ENCODE measurements around the gene KCNIP4. TPM values are rescaled to one million over a fixed set of nuclear protein-coding genes. Genes with fewer than 3 reads are reported as not detected.

KCNIP4 gene
- polyA plus RNA-seq, 3 donors = 0.09 to 0.25 TPM; not detected in 1

- H3K36me3 Mint-ChIP-seq = no peaks in the 10 kb centered on the region
- Histone ChIP-seq H3K79me2 (ENCODE audit: insufficient read depth, low read length) (no peaks in the 10 kb centered on the region), H2AFZ (ENCODE audit: insufficient read depth, low read depth, low read length, poor library complexity, severe bottlenecking) (no peak overlapping the region), H3K27me3 (ENCODE audit: control insufficient read depth in 2 of 2, insufficient read depth in 2 of 2, low read length in 2 of 2) (no peaks in the 10 kb centered on the region), H3K27ac (ENCODE audit: low read depth in 1 of 2, low read length in 2 of 2) (no peak overlapping the region), H3K4me3 (replicated peaks in 1 of 3; ENCODE audit: low read depth in 2 of 3, low read length in 3 of 3) (no peak overlapping the region), H3K9ac (ENCODE audit: insufficient read depth, low read length, poor library complexity, severe bottlenecking) (no peak overlapping the region), H3K9me3 (replicated peaks in 1 of 2; ENCODE audit: control insufficient read depth in 1 of 2, insufficient read depth in 1 of 2, low read length in 2 of 2) (no peaks in the 10 kb centered on the region), H3K4me2 (replicated peaks; ENCODE audit: extremely low read depth, low read length, poor library complexity, severe bottlenecking) (no peak overlapping the region), H3K4me1 (ENCODE audit: control insufficient read depth in 1 of 2, insufficient read depth in 2 of 2, low read length in 2 of 2) (no peaks in the 10 kb centered on the region), H3K36me3 (replicated peaks in 1 of 2; ENCODE audit: control insufficient read depth in 1 of 2, insufficient read depth in 2 of 2, low read length in 2 of 2) (no peaks in the 10 kb centered on the region), H4K20me1 (ENCODE audit: insufficient read depth, low read length) (no peaks in the 10 kb centered on the region)
- H3K27ac Mint-ChIP-seq = no peak overlapping the region
- TF ChIP-seq, protein P1, sequence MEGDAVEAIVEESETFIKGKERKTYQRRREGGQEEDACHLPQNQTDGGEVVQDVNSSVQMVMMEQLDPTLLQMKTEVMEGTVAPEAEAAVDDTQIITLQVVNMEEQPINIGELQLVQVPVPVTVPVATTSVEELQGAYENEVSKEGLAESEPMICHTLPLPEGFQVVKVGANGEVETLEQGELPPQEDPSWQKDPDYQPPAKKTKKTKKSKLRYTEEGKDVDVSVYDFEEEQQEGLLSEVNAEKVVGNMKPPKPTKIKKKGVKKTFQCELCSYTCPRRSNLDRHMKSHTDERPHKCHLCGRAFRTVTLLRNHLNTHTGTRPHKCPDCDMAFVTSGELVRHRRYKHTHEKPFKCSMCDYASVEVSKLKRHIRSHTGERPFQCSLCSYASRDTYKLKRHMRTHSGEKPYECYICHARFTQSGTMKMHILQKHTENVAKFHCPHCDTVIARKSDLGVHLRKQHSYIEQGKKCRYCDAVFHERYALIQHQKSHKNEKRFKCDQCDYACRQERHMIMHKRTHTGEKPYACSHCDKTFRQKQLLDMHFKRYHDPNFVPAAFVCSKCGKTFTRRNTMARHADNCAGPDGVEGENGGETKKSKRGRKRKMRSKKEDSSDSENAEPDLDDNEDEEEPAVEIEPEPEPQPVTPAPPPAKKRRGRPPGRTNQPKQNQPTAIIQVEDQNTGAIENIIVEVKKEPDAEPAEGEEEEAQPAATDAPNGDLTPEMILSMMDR (IDR thresholded peaks at IDR 0.05) = no peak
- intact Hi-C loops (cut with micrococcal nuclease) = no loop called here
- H3K27me3 Mint-ChIP-seq (ENCODE audit: low read depth in 3 of 3) = peaks cover 0 to 2% (median 0%) of the 10 kb centered on the region in 3 donors
- H3K4me1 Mint-ChIP-seq = no peaks in the 10 kb centered on the region
- no peak overlapping the region for H3K4me3 Mint-ChIP-seq
- no peak for DNase-seq
- peaks cover 0 to 6% (median 0%) of the 10 kb centered on the region in 7 donors for H3K9me3 Mint-ChIP-seq
Observed at GRCh38 chr4:21986307-21986706, 37.7 kb upstream of the KCNIP4 start.

- Mint-ChIP-seq H3K9me3 (peaks cover 0 to 3% (median 0%) of the 10 kb centered on the region in 7 donors), H3K27me3 (ENCODE audit: low read depth in 3 of 3) (no peaks in the 10 kb centered on the region), H3K36me3 (no peaks in the 10 kb centered on the region), H3K27ac (no peak overlapping the region), H3K4me1 (no peaks in the 10 kb centered on the region), H3K4me3 (no peak overlapping the region)
- Histone ChIP-seq H3K27ac (ENCODE audit: low read depth in 1 of 2, low read length in 2 of 2) (no peak overlapping the region), H3K4me2 (replicated peaks; ENCODE audit: extremely low read depth, low read length, poor library complexity, severe bottlenecking) (no peak overlapping the region), H3K4me1 (ENCODE audit: control insufficient read depth in 1 of 2, insufficient read depth in 2 of 2, low read length in 2 of 2) (no peaks in the 10 kb centered on the region), H3K9me3 (replicated peaks in 1 of 2; ENCODE audit: control insufficient read depth in 1 of 2, insufficient read depth in 1 of 2, low read length in 2 of 2) (no peaks in the 10 kb centered on the region), H2AFZ (ENCODE audit: insufficient read depth, low read depth, low read length, poor library complexity, severe bottlenecking) (no peak overlapping the region), H3K9ac (ENCODE audit: insufficient read depth, low read length, poor library complexity, severe bottlenecking) (no peak overlapping the region), H3K4me3 (replicated peaks in 1 of 3; ENCODE audit: low read depth in 2 of 3, low read length in 3 of 3) (no peak overlapping the region), H4K20me1 (ENCODE audit: insufficient read depth, low read length) (no peaks in the 10 kb centered on the region), H3K36me3 (replicated peaks in 1 of 2; ENCODE audit: control insufficient read depth in 1 of 2, insufficient read depth in 2 of 2, low read length in 2 of 2) (no peaks in the 10 kb centered on the region), H3K27me3 (ENCODE audit: control insufficient read depth in 2 of 2, insufficient read depth in 2 of 2, low read length in 2 of 2) (no peaks in the 10 kb centered on the region), H3K79me2 (ENCODE audit: insufficient read depth, low read length) (no peaks in the 10 kb centered on the region)
- DNase-seq = no peak
- intact Hi-C loops (cut with micrococcal nuclease) = no loop called here
- WGBS (ENCODE audit: insufficient coverage) = no CpG with 5 or more reads among the region's 1 CpG
- TF ChIP-seq, protein P1 (IDR thresholded peaks at IDR 0.05) = no peak
Observed at GRCh38 chr4:21982087-21982486, 33.5 kb upstream of the KCNIP4 start.

All from CD14-positive monocyte (primary cell).